Liver (tissue), 3 donors: ENCODE measurements around the gene GBX1.

Experiments
- ATF3 ChIP-seq: IDR thresholded peaks from 2 replicates; pipeline ENCODE4 v1.6.1; 2016; ENCODE audit warnings: antibody characterized with exemption
- CTCF ChIP-seq: fragments of 150-350 bp; IDR thresholded peaks from 2 replicates; pipeline ENCODE4 v1.5.1; 2017; ENCODE audit warnings: improper control_type of control experiment, low read depth, low read length; ENCODE audit not compliant: missing input control
- FOXA1 ChIP-seq: IDR thresholded peaks from 2 replicates; pipeline ENCODE4 v1.6.1; 2016; ENCODE audit warnings: antibody characterized with exemption
- SP1 ChIP-seq: IDR thresholded peaks from 2 replicates; pipeline ENCODE4 v1.6.1; 2018; ENCODE audit warnings: antibody characterized with exemption, mild to moderate bottlenecking
- YY1 ChIP-seq: IDR thresholded peaks from 2 replicates; pipeline ENCODE4 v1.6.1; 2016; ENCODE audit warnings: antibody characterized with exemption, mild to moderate bottlenecking
- donor health status: healthy.
- donor health status: healthy.

DNA sequence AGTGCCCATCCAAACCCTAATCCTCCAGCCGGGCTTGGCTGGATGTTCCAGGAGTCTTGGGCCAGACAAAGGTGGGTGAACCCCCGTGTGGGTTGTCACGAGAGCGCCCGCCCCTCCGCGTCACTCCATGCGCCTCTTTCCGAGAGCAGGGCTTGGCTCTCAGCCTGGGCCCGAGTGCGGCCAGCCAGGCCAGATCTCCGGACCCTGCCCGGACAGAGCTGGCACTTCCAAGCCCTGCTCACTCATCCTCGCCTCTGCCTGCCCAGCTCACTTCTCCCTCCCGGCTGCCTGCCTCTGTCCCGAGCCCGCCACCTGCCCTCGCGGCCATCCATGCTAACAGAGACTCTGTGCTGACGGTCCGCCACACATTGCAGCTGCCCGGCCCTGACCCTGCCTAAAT lies 46.6 kb downstream of the GBX1 start:
- TF ChIP-seq ATF3 (no peak), CTCF (no peak), SP1 (no peak), FOXA1 (no peak), YY1 (no peak)
